Testis (tissue), 2 donors: ENCODE measurements around the gene NEK7.

ENCODE experiments used
- CTCF ChIP-seq, 3 experiments: fragments of 450-650 bp in 2 of 3; fragments of 200-600 bp in 1 of 3; sonication (generic) in 1 of 3; IDR thresholded peaks; one replicate each; pipeline ENCODE4 v1.5.1; 2016 to 2019; ENCODE audit warnings: antibody characterized with exemption in 3 of 3, mild to moderate bottlenecking in 2 of 3, moderate library complexity in 1 of 3
- POLR2A ChIP-seq: fragments of 450-650 bp; IDR thresholded peaks from one replicate; pipeline ENCODE4 v1.6.1; 2017; ENCODE audit warnings: antibody characterized with exemption, mild to moderate bottlenecking, moderate library complexity

DNA sequence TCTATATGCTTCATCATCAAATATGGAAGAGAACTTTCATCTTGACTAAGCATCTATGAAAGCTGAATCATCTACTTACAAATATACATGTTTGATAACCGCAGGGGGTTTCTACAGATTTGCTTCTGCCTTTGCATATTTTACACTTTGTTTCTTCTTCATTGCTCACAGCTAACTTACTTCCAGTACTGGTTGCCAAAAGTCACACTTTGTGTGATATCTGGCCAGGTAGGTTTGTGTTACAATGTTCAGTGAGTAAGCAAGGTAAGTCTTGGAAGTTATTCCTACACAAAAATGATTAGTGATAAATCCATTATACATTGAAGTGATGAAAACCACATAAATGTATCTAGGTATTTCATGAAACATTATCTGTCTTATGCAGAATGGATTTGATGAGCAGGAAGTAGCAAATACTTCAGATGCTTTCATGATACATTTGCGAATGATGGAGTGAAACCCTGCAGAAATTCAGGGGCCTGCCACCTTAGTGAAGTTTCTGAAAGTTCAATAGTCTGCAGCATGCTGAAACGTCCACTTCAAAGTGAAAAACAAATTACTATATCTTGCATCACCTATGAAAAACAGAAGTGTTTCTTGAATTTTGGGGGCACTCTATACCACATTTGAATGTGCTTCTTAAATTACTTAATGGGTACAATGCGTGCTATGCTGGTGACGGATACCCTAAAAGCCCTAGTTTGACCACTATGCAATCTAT is 196.3 kb downstream of the NEK7 start:
- TF ChIP-seq POLR2A = no peak
- TF ChIP-seq CTCF (IDR thresholded peaks at IDR 0.05) = no peak
